UCSD-AML1 (cell line): ENCODE measurements around the gene RHBDL1.
A peak's percentile ranks its signal among the peaks of the same experiment; 100 is the strongest.

Source experiments
- DNase-seq: peaks from one replicate; lab custom pipeline; 2025; ENCODE audit not compliant: unreplicated experiment; lab: John Stamatoyannopoulos, UW

Gene RHBDL1

GRCh38 chr16:717450-718245 lies 42.2 kb downstream of the RHBDL1 start:
- DNase-seq, result no peak

GRCh38 chr16:718389-718788 lies 42.9 kb downstream of the RHBDL1 start:
- no peak for DNase-seq

GRCh38 chr16:718922-719321 lies 43.5 kb downstream of the RHBDL1 start:
- DNase-seq, result no peak

- peak; percentile 64 for DNase-seq
Measured at GRCh38 chr16:719815-720446, 44.5 kb downstream of the RHBDL1 start.

GRCh38 chr16:720447-720989 lies 45.0 kb downstream of the RHBDL1 start:
- peak; percentile 79 for DNase-seq

- DNase-seq, result peak; percentile 85
Measured at GRCh38 chr16:720990-721764, 45.7 kb downstream of the RHBDL1 start, which contains the start of gene ANTKMT. Gene ANTKMT, plus strand, starts transcription at chr16:721146. Its CDS starts 129 bp downstream, at chr16:721275.

- no peak for DNase-seq
Measured at GRCh38 chr16:721765-722540, 46.5 kb downstream of the RHBDL1 start.

GRCh38 chr16:722835-723633 lies 47.6 kb downstream of the RHBDL1 start:
- no peak for DNase-seq

- no peak for DNase-seq
Measured at GRCh38 chr16:723695-724094, 48.2 kb downstream of the RHBDL1 start.

- DNase-seq, result no peak
Measured at GRCh38 chr16:724188-725040, 48.9 kb downstream of the RHBDL1 start.

GRCh38 chr16:725041-725376 lies 49.5 kb downstream of the RHBDL1 start:
- no peak for DNase-seq

GRCh38 chr16:725463-726187 lies 50.2 kb downstream of the RHBDL1 start:
- no peak for DNase-seq

- DNase-seq, result no peak
Measured at GRCh38 chr16:726188-726437, 50.6 kb downstream of the RHBDL1 start.

GRCh38 chr16:726438-727290 lies 51.2 kb downstream of the RHBDL1 start, which contains the start of the genes CCDC78 and HAGHL:
Gene CCDC78, minus strand, starts transcription at chr16:726443. Its CDS starts 76 bp downstream, at chr16:726367.
Gene HAGHL, plus strand, starts transcription at chr16:727106. Its CDS starts 404 bp downstream, at chr16:727510.
- peak; percentile 65 for DNase-seq

GRCh38 chr16:727291-727977 lies 52.0 kb downstream of the RHBDL1 start:
- DNase-seq, result no peak
